Natural killer cell treated with Interleukin-12 subunit alpha and Interleukin-12 subunit beta and Interleukin-15 and Interleukin-18, amount 100 ng/mL, for 72 hours (primary cell): ENCODE results near the gene TRIM9. TPM values are rescaled to one million over a fixed set of nuclear protein-coding genes. Genes with fewer than 3 reads are reported as not detected.

ENCODE experiments used
- ATAC-seq, 2 donors: fragments of 150-1000 bp; cut with Tn5 transposase in 1 of 2; sonication (Bioruptor Pico), chemical (Tn5 transposase) in 1 of 2; 2 replicates each; pipeline ENCODE4 v1.10.0; 2021
- DNase-seq: peaks from one replicate; pipeline ENCODE4 v3.0.0; 2022; ENCODE audit warnings: low spot score
- H3K27ac Mint-ChIP-seq, 2 donors: 1 replicate in 1 of 2; 2 replicates in 1 of 2; pipeline ENCODE4 v1.8.0; 2022; ENCODE audit warnings: mixed read lengths in 2 of 2, mild to moderate bottlenecking in 1 of 2, moderate library complexity in 1 of 2
- H3K27me3 Mint-ChIP-seq, 2 donors: 1 replicate in 1 of 2; 2 replicates in 1 of 2; pipeline ENCODE4 v1.8.0; 2022; ENCODE audit warnings: mixed read lengths in 2 of 2
- H3K36me3 Mint-ChIP-seq: one replicate; pipeline ENCODE4 v1.8.0; 2022; ENCODE audit warnings: mixed read lengths
- H3K4me1 Mint-ChIP-seq, 2 donors: 1 replicate in 1 of 2; 2 replicates in 1 of 2; pipeline ENCODE4 v1.8.0; 2022; ENCODE audit warnings: low read depth in 2 of 2, mixed read lengths in 2 of 2, mild to moderate bottlenecking in 1 of 2
- H3K4me3 Mint-ChIP-seq: one replicate; pipeline ENCODE4 v1.8.0; 2022; ENCODE audit warnings: mixed read lengths
- H3K9me3 Mint-ChIP-seq: 2 replicates; pipeline ENCODE4 v1.8.0; 2022; ENCODE audit warnings: mixed read lengths
- total RNA-seq, 2 donors: library from RNA; stranded (reverse); gene quantifications; one replicate each; pipeline ENCODE4 v1.2.3, GENCODE V29; 2022

The TRIM9 gene
- total RNA-seq: under 1 TPM; 0.11 to 0.24 TPM

DNA sequence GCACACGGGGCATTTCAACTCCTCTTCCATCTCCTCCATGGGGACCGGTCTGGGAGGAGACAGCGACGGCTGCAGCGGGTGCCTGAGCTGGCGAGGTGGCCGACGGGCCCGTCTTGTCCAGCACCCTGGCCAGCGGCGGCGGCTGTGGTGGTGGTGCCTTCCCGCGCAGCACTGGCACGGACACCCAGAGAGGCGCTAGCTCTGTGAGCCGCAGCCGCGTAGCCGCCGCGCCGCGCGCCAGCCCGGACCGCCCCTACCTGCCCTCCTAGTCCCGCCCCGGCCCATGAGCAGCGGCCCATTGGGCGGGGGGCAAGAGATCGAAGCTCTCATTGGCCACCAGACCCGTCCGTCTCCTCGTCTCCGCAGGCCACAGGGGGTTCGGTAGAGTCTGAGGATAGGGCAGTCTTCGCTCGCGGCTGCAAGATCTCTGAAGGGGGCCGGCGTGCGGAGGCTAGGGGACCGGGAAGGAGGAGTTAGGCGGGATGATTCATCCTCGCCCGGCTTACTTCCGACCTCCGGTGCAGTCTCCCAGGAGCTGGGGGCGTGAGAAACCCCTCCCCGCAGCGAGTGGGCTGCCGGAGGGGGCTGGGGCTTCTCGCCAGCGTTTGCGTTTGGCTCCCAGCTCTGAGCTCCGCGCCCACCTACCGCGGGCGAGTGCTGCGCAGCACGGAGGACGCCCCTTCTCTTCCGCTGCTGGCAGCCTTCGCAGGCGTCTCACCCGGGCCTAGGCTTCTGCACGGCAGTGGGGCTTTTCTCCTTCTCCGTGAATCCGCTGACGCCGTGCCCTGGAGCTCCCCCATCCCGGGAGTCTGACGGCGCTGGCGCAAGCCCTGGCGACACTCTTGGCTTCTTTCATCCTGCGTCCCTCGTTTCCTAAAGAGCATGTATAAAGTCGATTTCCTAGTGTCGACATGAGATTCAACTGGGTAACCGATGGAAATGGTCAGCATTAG, at the start of gene TRIM9:
TRIM9 (minus strand) TSS at position 205 of the 953 bp plus-strand sequence; CDS start at position 39, 166 bp downstream.
- no peak within 1 kb of the TSS for H3K27ac Mint-ChIP-seq
- peaks cover 16 to 36% of the 10 kb centered on the region in 2 donors for H3K27me3 Mint-ChIP-seq
- H3K36me3 Mint-ChIP-seq: no peaks in the 10 kb centered on the region
- peaks cover 10 to 16% of the 10 kb centered on the region in 2 donors for H3K4me1 Mint-ChIP-seq
- H3K9me3 Mint-ChIP-seq: no peaks in the 10 kb centered on the region
- DNase-seq (peak; percentile 90), ATAC-seq (peak; percentile 97)
- H3K4me3 Mint-ChIP-seq: peak within 1 kb of the TSS; percentile 81

DNA sequence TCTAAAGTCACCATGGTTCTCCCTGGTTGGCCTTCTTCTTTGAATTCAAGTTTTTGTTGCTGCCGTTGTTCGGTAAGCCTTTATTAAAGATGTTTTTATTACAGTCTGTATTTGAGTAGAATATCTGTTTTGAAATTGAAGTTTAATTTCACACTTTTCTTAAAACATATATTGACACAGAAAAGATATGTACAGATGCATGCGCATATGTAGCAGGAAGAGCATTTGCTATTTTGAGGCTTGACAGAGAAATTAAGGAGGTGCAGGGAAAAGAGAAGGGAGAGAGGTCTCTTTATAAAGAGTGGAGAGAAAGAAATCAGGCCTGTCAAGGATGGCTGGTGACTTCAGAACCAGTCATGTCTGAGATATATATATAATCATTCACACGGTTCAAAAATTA, 46.0 kb upstream of the TRIM9 start:
- H3K36me3 Mint-ChIP-seq: no peaks in the 10 kb centered on the region
- H3K27me3 Mint-ChIP-seq: no peaks in the 10 kb centered on the region
- no peaks in the 10 kb centered on the region for H3K4me1 Mint-ChIP-seq
- H3K4me3 Mint-ChIP-seq: no peak overlapping the region
- H3K27ac Mint-ChIP-seq: no peak overlapping the region
- ATAC-seq (no peak), DNase-seq (no peak)
- no peaks in the 10 kb centered on the region for H3K9me3 Mint-ChIP-seq

DNA sequence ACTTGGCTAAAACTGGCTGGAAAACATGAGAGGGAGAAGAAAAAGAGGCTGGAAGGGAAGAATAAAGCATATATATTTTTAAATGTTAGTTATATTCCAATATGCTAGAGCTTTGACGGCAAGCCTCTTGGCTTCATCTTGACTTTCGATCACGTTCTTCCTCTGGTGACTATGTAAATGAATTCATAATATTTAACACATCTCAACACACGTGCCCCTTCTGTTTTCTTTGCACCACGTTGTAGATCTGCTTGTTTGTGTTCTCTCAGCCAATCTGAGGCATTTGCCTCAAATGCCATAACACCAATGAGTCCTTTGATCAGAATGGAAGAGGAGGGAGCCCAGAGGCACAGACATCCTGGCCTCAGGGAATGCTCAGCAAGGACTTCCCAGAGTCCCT, 45.4 kb upstream of the TRIM9 start:
- H3K27me3 Mint-ChIP-seq: no peaks in the 10 kb centered on the region
- H3K27ac Mint-ChIP-seq: no peak overlapping the region
- no peaks in the 10 kb centered on the region for H3K36me3 Mint-ChIP-seq
- no peak for DNase-seq
- ATAC-seq: no peak
- no peak overlapping the region for H3K4me3 Mint-ChIP-seq
- no peaks in the 10 kb centered on the region for H3K9me3 Mint-ChIP-seq
- no peaks in the 10 kb centered on the region for H3K4me1 Mint-ChIP-seq

DNA sequence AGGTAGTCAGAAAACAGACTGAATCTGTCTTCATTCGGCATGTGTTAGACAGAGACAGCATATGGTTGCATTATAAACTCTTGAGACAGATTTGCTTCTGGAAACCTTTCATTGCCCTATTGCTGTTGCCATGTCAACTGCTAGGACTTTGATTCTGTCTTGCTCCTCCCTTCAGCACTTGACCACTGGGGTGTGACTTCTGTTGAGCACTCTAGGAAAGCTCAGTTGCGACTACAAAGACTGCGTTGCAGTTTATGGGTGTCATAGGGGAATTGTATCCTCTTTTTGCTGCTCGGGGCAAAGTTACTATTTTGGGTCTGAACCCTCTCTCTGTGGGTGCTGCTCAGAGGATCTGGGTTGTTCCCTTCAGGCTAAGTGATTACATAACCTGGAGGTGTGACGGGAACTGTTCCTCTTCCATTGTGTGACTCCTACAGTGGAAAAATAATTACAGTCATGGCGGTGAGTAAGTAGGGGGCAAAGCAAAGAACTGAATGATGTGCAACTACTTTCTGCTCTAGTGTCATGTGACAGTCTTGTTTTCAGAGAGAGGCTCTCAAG, 44.3 kb upstream of the TRIM9 start:
- Mint-ChIP-seq H3K9me3 (peaks cover 2% of the 10 kb centered on the region), H3K36me3 (peaks cover 4% of the 10 kb centered on the region), H3K4me1 (no peaks in the 10 kb centered on the region), H3K27me3 (peaks cover 2 to 5% of the 10 kb centered on the region in 2 donors), H3K4me3 (no peak overlapping the region), H3K27ac (no peak overlapping the region)
- DNase-seq (no peak), ATAC-seq (no peak)

DNA sequence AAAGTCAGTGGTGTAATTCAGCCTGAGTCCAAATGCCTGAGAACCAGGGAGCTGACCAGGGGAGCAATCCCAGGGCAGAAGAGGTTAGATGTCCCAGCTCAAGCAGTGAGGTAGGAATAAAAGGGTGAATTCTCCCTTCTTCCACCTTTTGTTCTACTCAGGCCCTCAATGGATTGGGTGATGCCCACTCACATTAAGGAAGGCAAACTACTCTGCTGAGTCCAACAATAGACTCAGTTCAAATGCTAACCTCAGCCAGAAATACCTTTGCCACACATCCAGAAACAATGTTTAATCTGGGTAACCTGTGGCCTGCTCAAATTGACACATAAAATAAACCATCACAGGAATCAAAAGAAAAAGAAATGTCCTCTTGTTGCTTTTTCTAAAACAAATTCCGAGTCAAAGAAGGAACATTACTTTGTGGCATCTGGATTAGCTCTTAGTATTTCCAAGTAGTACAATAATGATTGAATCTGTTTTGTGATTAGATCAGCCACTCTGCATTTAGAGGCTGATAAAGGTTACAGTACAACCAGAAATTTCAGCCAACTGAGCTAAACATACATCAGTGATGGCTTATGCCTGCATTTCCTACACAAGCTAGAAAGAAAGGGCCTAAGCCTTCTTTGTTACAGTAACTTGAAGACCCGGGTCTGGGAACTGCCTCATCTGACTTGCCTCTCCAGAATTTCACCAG, 43.6 kb upstream of the TRIM9 start:
- Mint-ChIP-seq H3K27ac (no peak overlapping the region), H3K4me3 (no peak overlapping the region), H3K36me3 (peaks cover 7% of the 10 kb centered on the region), H3K4me1 (no peaks in the 10 kb centered on the region), H3K27me3 (peaks cover 6 to 9% of the 10 kb centered on the region in 2 donors), H3K9me3 (peaks cover 5% of the 10 kb centered on the region)
- ATAC-seq (no peak), DNase-seq (no peak)

DNA sequence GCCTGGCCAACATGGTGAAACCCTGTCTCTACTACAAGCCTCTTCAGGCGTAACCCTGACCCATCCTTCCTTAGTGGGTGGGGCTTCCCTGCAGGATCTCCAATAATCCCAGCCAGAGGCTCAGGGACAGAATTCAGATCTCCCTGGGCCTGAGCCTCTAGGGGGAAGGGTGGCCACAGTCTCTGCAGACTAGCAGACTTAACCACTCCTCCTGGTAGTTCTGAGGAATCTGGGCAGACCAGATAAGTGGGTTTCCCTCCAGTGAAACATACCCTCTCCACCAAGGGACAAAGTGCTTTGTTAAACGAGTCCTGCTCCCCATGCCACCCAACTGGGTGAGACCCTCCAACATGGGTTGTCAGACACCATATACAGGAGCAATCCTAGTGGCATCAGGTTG, 36.6 kb upstream of the TRIM9 start:
- DNase-seq (no peak), ATAC-seq (no peak)
- Mint-ChIP-seq H3K27me3 (peaks cover 25 to 60% of the 10 kb centered on the region in 2 donors), H3K9me3 (peaks cover 8% of the 10 kb centered on the region), H3K27ac (no peak overlapping the region), H3K36me3 (peaks cover 11% of the 10 kb centered on the region), H3K4me3 (no peak overlapping the region), H3K4me1 (no peaks in the 10 kb centered on the region)

DNA sequence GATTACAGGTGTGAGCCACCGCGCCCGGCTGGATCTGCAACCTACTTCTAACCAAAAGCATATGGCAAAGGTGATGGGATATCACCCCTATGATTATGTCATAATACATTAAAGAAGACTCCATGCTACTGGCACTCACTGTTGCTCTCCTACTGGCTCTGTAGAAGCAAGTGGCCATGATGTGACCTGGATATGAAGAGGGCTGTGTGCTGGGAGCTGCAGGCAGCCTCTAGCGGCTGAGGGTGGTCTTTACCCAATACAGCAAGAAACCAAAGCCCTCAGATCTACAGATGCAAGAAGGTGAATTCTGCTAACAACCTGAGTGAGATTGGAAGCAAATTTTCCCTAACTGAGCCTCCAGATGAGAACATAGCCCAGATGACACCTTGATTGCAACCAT, 34.2 kb upstream of the TRIM9 start:
- no peak for ATAC-seq
- Mint-ChIP-seq H3K27ac (no peak overlapping the region), H3K9me3 (peaks cover 5% of the 10 kb centered on the region), H3K36me3 (peaks cover 6% of the 10 kb centered on the region), H3K4me3 (no peak overlapping the region), H3K4me1 (no peaks in the 10 kb centered on the region), H3K27me3 (peaks cover 25 to 58% of the 10 kb centered on the region in 2 donors)
- DNase-seq: no peak

DNA sequence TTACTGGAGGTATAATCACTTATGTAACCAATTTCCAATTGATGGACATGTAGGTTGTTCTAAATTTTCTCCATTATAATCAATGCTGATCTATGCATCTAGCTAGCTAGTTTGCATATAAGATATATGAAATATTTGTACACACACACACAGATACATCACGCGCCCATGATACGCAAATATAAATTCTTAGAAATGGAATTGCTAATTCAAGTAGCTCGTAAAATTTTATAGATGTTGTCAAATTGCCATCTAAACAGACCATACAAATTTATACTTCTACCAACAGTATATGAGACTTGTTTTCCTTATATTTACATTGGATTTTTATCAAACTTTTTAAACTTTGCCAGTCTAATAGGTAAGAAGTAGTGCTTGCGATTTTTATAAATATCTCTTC, 29.1 kb upstream of the TRIM9 start:
- no peak overlapping the region for H3K27ac Mint-ChIP-seq
- DNase-seq (no peak), ATAC-seq (no peak)
- no peaks in the 10 kb centered on the region for H3K4me1 Mint-ChIP-seq
- peaks cover 13 to 29% of the 10 kb centered on the region in 2 donors for H3K27me3 Mint-ChIP-seq
- no peaks in the 10 kb centered on the region for H3K9me3 Mint-ChIP-seq
- H3K4me3 Mint-ChIP-seq: no peak overlapping the region
- no peaks in the 10 kb centered on the region for H3K36me3 Mint-ChIP-seq

DNA sequence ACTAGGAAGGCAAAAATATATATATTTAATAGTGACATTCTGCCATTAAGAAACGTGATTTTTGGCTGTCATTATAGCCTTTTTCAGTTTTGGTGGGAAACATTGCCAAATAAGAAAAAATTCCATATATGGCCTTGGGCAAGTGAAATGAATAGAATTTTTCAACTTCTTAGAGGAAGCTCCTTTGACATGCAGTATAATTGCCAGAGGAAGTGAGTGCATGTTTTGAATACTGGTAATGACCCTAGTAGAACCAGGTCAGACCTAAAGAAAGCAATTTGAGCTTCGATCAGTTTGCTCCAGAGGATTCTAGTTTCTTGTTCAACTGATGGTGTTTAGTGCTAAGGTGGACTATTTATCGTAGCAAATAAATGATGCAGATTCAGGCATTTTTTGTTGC, 26.2 kb upstream of the TRIM9 start:
- Mint-ChIP-seq H3K27ac (no peak overlapping the region), H3K27me3 (peaks cover 8 to 16% of the 10 kb centered on the region in 2 donors), H3K4me3 (no peak overlapping the region), H3K4me1 (no peaks in the 10 kb centered on the region), H3K9me3 (no peaks in the 10 kb centered on the region), H3K36me3 (no peaks in the 10 kb centered on the region)
- ATAC-seq: no peak
- no peak for DNase-seq

DNA sequence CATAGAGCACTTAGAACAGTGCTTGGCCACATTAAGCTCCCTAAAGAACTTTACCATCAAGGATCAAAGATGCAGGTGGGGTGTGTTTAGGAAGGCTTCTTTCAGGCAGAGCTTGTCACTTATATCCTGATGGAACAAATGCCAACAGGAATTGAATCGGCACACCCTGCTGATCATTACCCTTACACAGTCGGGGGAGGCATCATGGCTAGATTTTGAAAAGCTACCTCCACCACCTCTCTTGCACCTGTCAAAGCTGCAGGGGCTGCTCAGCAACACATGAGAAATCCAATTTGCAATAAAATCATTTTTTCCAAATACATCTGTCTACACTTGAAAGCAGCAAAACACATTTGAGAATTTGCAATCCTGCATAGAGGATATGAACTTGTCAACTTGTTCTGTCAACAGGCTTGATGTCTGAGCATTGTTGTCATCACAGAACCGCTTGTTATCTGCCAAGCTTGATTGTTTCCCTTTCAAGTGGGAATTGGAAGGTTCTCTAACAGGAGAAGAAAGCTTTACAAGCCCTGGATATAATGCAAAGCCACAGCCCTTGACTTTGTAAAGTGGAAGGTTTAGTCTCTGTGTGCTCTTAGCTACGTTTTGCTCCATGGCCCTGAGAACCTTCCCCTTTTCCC, 24.6 kb upstream of the TRIM9 start:
- Mint-ChIP-seq H3K27me3 (peaks cover 7 to 16% of the 10 kb centered on the region in 2 donors), H3K4me1 (no peaks in the 10 kb centered on the region), H3K36me3 (no peaks in the 10 kb centered on the region), H3K4me3 (no peak overlapping the region), H3K9me3 (no peaks in the 10 kb centered on the region), H3K27ac (no peak overlapping the region)
- ATAC-seq (no peak), DNase-seq (no peak)

DNA sequence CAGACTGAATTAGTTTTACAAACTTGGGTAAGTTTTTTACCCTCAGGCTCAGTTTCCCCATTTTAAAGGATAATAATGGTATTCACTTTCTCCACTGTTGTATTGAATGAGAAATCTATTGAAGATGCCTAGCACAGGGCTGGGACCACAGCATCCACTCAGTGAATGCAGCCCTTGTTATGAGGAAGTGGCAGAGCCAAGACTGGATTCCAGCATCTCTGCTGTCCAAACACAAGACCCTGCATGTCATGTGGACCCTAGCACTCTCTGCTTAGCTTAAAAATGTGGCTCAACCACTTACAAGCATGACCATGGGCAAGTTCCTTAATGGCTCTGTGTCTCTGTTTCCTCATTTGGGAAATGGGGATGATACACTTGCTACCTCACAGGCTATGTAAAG, 24.1 kb upstream of the TRIM9 start:
- H3K27ac Mint-ChIP-seq: no peak overlapping the region
- H3K9me3 Mint-ChIP-seq: no peaks in the 10 kb centered on the region
- no peak overlapping the region for H3K4me3 Mint-ChIP-seq
- no peaks in the 10 kb centered on the region for H3K36me3 Mint-ChIP-seq
- peaks cover 7 to 16% of the 10 kb centered on the region in 2 donors for H3K27me3 Mint-ChIP-seq
- ATAC-seq (no peak), DNase-seq (no peak)
- no peaks in the 10 kb centered on the region for H3K4me1 Mint-ChIP-seq

DNA sequence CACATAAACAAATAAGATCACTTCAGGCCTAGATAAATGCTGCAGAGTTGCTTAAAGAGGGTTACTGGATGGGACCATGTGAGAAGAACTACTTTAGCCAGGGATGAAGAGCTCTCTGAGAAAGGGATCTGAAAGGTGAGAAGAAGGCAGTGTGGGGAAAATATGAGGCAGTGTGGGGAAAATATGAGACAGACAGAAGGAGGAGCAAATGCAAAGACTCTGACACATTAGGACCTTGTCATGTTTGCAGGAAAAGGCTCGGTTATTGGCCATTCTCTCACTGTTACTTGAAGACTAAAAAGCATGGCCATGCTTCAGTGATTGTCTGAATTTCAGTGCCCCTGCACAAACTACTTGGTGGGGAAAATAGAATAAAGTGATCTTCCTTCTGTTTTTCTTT, 22.7 kb upstream of the TRIM9 start:
- Mint-ChIP-seq H3K27me3 (peaks cover 5 to 12% of the 10 kb centered on the region in 2 donors), H3K36me3 (no peaks in the 10 kb centered on the region), H3K4me3 (no peak overlapping the region), H3K4me1 (no peaks in the 10 kb centered on the region), H3K9me3 (no peaks in the 10 kb centered on the region), H3K27ac (no peak overlapping the region)
- no peak for DNase-seq
- no peak for ATAC-seq

DNA sequence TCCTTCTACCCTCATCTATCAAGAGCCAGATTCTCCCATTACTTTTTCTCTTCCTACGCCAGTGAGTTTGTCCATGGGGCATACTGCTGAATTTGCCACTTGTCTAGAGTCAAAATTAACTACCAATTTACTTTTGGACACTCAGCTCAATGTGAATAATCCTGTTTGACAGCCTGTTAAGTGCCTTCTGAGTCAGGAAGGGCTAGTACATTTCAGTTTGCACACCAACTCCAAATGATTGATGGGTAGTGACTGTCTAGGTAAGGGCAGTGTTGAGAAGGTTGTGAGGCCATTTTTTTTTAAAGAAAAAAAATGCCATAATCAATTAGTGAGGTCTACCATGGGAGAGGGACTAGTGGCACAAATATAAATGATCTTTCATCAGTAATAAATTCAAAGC, 21.8 kb upstream of the TRIM9 start:
- no peaks in the 10 kb centered on the region for H3K36me3 Mint-ChIP-seq
- H3K4me3 Mint-ChIP-seq: no peak overlapping the region
- H3K27me3 Mint-ChIP-seq: peaks cover 5 to 10% of the 10 kb centered on the region in 2 donors
- H3K9me3 Mint-ChIP-seq: no peaks in the 10 kb centered on the region
- H3K4me1 Mint-ChIP-seq: no peaks in the 10 kb centered on the region
- ATAC-seq: no peak
- H3K27ac Mint-ChIP-seq: no peak overlapping the region
- DNase-seq: no peak
